Progenitor cell of endocrine pancreas (in vitro differentiated cells): ENCODE results near the gene CFTR. TPM values are rescaled to one million over a fixed set of nuclear protein-coding genes. Genes with fewer than 3 reads are reported as not detected.

ENCODE experiments used
- DNase-seq: peaks from one replicate; pipeline ENCODE4 v3.0.0; 2021; ENCODE audit warnings: low spot score; ENCODE audit not compliant: unreplicated experiment
- H3K27ac Mint-ChIP-seq: 2 replicates; pipeline ENCODE4 v1.8.0; 2021; ENCODE audit warnings: mild to moderate bottlenecking, moderate library complexity, mixed read lengths
- H3K27me3 Mint-ChIP-seq: 2 replicates; pipeline ENCODE4 v1.8.0; 2021; ENCODE audit warnings: mixed read lengths
- H3K36me3 Mint-ChIP-seq: 2 replicates; pipeline ENCODE4 v1.8.0; 2022; ENCODE audit warnings: mixed read lengths; ENCODE audit not compliant: insufficient read depth
- H3K4me1 Mint-ChIP-seq: 2 replicates; pipeline ENCODE4 v1.8.0; 2021; ENCODE audit warnings: low read depth, mixed read lengths
- H3K4me3 Mint-ChIP-seq: 2 replicates; pipeline ENCODE4 v1.8.0; 2021; ENCODE audit warnings: low read depth, mild to moderate bottlenecking, moderate library complexity, mixed read lengths
- H3K9me3 Mint-ChIP-seq: 2 replicates; pipeline ENCODE4 v1.8.0; 2021; ENCODE audit warnings: low read depth, mixed read lengths
- CTCF ChIP-seq: fragments of 200-600 bp; sonication (generic); IDR thresholded peaks from one replicate; pipeline ENCODE4 v1.5.0; 2021; ENCODE audit warnings: antibody characterized with exemption, mild to moderate bottlenecking; ENCODE audit not compliant: unreplicated experiment
- total RNA-seq: library from RNA; stranded (reverse); gene quantifications from 2 replicates; pipeline ENCODE4 v1.2.1, GENCODE V29; 2021

CFTR gene
- total RNA-seq, 1 donor from 2014 or later = 6.6 TPM

- no peak for TF ChIP-seq CTCF
- Mint-ChIP-seq H3K27ac (no peak overlapping the region), H3K36me3 (no peaks in the 10 kb centered on the region), H3K27me3 (peaks cover 3% of the 10 kb centered on the region), H3K4me1 (peaks cover 2% of the 10 kb centered on the region), H3K4me3 (no peak overlapping the region), H3K9me3 (no peaks in the 10 kb centered on the region)
- no peak for DNase-seq
These were observed 80.2 kb downstream of the CFTR start for GRCh38 chr7:117560030-117560429.

GRCh38 chr7:117562759-117563158 is 82.9 kb downstream of the CFTR start:
- Mint-ChIP-seq H3K36me3 (no peaks in the 10 kb centered on the region), H3K4me1 (peaks cover 2% of the 10 kb centered on the region), H3K9me3 (no peaks in the 10 kb centered on the region), H3K27me3 (peaks cover 3% of the 10 kb centered on the region), H3K4me3 (no peak overlapping the region), H3K27ac (no peak overlapping the region)
- DNase-seq = no peak
- no peak for TF ChIP-seq CTCF

- H3K36me3 Mint-ChIP-seq = no peaks in the 10 kb centered on the region
- peaks cover 3% of the 10 kb centered on the region for H3K27me3 Mint-ChIP-seq
- H3K27ac Mint-ChIP-seq = no peak overlapping the region
- H3K9me3 Mint-ChIP-seq = no peaks in the 10 kb centered on the region
- peaks cover 2% of the 10 kb centered on the region for H3K4me1 Mint-ChIP-seq
- DNase-seq = no peak
- TF ChIP-seq CTCF = no peak
- H3K4me3 Mint-ChIP-seq = no peak overlapping the region
These were observed 84.3 kb downstream of the CFTR start for GRCh38 chr7:117564080-117564479.

GRCh38 chr7:117564627-117565026 is 84.8 kb downstream of the CFTR start:
- Mint-ChIP-seq H3K36me3 (no peaks in the 10 kb centered on the region), H3K4me3 (no peak overlapping the region), H3K4me1 (peaks cover 2% of the 10 kb centered on the region), H3K9me3 (no peaks in the 10 kb centered on the region), H3K27me3 (peaks cover 3% of the 10 kb centered on the region), H3K27ac (no peak overlapping the region)
- TF ChIP-seq CTCF = no peak
- DNase-seq = no peak

GRCh38 chr7:117565226-117565625 is 85.4 kb downstream of the CFTR start:
- H3K4me3 Mint-ChIP-seq = no peak overlapping the region

More at GRCh38 chr7:117565226-117565625, 85.4 kb downstream of the CFTR start:
- TF ChIP-seq CTCF = no peak
- Mint-ChIP-seq H3K36me3 (no peaks in the 10 kb centered on the region), H3K9me3 (no peaks in the 10 kb centered on the region), H3K27me3 (peaks cover 3% of the 10 kb centered on the region), H3K27ac (no peak overlapping the region), H3K4me1 (peaks cover 2% of the 10 kb centered on the region)
- DNase-seq = no peak
